Measurements from ENCODE around the gene PABPC1L. TPM values are rescaled to one million over a fixed set of nuclear protein-coding genes. Genes with fewer than 3 reads are reported as not detected.

Gene PABPC1L
- total and polyA plus RNA-seq, 2 of the 13 experiments (the other 11 are each of a cell fraction or from before 2014, with no cell fraction given), result 30.8 to 252 TPM

DNA sequence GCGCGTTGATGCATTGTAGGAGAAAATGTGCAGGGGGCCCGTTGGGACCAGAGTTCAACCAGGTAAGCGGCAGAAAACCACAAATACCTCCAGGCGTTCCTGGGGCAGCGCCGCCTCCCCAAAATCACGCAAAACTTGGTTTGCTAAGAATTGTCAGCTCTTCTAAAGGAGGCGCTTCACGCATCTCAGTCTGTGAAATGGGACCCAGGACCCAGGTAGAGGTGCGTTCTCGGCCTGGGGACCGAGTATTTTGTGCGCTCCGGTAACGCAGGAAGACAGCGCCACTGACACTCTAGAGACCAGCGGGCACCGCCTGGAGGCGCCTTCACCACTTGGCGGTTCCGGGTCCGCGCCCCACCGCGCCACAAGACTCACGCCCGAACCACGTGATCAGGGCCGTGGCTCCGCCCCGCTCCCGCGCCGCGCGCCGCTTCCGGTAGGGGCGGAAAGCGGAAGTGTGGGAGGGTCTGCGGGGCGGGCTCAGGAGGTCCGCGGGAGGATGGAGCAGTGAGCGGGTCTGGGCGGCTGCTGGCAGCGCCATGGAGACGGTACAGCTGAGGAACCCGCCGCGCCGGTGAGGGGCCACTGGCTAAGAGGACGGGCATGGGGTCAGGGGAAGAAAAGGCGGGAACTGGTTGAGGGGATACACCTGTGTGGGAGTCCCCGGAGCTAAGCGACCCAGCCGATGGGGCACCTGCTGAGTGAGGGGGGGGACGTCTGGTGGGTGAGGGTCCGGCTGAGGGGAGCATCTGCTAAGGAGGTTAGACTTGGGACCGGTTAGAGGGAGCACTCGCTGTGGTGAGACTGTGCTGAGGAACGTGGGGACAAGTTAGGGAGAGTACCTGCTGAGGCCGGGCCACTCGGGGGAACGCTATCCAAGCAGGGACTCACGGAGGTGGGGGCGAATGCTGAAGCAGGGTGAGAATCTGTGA is 56.4 kb downstream of the PABPC1L start, which contains the start of gene STK4 (continued):
- TF ChIP-seq, protein P1, sequence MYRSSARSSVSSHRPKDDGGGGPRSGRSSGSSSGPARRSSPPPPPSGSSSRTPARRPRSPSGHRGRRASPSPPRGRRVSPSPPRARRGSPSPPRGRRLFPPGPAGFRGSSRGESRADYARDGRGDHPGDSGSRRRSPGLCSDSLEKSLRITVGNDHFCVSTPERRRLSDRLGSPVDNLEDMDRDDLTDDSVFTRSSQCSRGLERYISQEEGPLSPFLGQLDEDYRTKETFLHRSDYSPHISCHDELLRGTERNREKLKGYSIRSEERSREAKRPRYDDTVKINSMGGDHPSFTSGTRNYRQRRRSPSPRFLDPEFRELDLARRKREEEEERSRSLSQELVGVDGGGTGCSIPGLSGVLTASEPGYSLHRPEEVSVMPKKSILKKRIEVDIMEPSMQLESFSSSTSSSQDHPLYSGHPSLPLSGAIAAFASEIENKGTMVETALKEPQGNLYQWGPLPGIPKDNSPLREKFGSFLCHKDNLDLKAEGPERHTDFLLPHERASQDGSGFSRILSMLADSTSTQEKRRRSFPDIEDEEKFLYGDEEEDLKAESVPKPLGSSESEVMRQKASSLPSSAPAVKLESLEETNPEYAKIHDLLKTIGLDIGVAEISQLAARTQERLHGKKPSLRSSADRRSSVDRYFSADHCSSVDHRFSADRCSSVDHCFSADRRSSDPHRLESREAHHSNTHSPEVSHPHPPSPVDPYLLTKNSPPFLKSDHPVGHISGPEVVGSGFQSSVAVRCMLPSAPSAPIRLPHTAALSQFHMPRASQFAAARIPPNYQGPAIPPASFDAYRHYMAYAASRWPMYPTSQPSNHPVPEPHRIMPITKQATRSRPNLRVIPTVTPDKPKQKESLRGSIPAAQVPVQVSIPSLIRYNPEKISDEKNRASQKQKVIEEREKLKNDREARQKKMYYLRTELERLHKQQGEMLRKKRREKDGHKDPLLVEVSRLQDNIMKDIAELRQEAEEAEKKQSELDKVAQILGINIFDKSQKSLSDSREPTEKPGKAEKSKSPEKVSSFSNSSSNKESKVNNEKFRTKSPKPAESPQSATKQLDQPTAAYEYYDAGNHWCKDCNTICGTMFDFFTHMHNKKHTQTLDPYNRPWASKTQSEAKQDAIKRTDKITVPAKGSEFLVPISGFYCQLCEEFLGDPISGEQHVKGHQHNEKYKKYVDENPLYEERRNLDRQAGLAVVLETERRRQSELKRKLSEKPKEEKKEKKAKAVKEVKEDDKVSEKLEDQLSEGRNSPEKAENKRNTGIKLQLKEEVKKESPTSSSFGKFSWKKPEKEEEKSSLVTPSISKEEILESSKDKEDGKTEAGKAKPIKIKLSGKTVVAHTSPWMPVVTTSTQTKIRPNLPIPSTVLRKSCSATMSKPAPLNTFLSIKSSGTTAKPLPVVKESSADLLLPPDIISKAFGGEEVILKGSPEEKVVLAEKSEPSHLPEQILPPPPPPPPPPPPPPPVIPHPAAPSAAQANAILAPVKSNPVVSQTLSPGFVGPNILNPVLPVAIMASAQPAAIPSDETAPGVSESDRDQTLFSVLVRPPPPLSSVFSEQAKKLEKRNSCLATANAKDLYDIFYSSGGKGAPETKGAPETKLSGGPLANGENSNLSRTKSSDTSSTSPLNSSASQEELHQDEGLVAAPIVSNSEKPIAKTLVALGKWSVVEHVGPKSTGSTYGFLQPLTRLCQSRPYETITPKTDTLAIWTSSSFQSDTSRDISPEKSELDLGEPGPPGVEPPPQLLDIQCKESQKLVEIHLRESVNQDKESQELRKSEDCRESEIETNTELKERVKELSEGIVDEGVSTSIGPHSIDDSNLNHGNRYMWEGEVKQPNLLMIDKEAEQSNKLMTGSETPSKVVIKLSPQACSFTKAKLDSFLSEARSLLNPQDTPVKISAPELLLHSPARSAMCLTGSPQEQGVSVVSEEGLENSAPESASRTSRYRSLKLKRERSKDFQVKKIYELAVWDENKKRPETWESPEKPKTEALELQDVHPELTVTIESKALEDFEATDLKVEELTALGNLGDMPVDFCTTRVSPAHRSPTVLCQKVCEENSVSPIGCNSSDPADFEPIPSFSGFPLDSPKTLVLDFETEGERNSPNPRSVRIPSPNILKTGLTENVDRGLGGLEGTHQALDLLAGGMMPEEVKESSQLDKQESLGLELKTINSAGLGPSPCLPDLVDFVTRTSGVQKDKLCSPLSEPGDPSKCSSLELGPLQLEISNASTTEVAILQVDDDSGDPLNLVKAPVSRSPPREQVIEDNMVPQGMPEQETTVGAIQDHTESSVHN (CRISPR knock-in tag; IDR thresholded peaks at IDR 0.05), result peak; percentile 81; the same call in 1 of the 2 replicates
- TF ChIP-seq AHR (CRISPR knock-in tag; IDR thresholded peaks at IDR 0.05) (peak; percentile 91), MYNN (CRISPR knock-in tag; IDR thresholded peaks at IDR 0.05; ENCODE audit: low read depth) (no peak; the same call in none of the 2 replicates), HNF4G (IDR thresholded peaks at IDR 0.05; ENCODE audit: borderline replicate concordance, low read depth, low read length) (peak; percentile 25), HNF4G (CRISPR knock-in tag; IDR thresholded peaks at IDR 0.05; ENCODE audit: borderline replicate concordance, low read depth) (peak; percentile 65; the same call in 1 of the 2 replicates), TOPORS (CRISPR knock-in tag; IDR thresholded peaks at IDR 0.05) (no peak; the same call in 1 of the 2 replicates), PLRG1 (conservative IDR thresholded peaks at IDR 0.05) (no peak), ZNF136 (CRISPR knock-in tag; IDR thresholded peaks at IDR 0.05; ENCODE audit: low read depth) (peak; percentile 97), HNRNPK (IDR thresholded peaks at IDR 0.05; ENCODE audit: low read depth, low read length, poor library complexity, severe bottlenecking) (peak; percentile 97), ZNF333 (CRISPR knock-in tag; IDR thresholded peaks at IDR 0.05; ENCODE audit: borderline replicate concordance) (peak; percentile 98; the same call in 1 of the 2 replicates), TSC22D2 (CRISPR knock-in tag; IDR thresholded peaks at IDR 0.05; ENCODE audit: borderline replicate concordance) (peak; percentile 95)
- TF ChIP-seq, protein P2, sequence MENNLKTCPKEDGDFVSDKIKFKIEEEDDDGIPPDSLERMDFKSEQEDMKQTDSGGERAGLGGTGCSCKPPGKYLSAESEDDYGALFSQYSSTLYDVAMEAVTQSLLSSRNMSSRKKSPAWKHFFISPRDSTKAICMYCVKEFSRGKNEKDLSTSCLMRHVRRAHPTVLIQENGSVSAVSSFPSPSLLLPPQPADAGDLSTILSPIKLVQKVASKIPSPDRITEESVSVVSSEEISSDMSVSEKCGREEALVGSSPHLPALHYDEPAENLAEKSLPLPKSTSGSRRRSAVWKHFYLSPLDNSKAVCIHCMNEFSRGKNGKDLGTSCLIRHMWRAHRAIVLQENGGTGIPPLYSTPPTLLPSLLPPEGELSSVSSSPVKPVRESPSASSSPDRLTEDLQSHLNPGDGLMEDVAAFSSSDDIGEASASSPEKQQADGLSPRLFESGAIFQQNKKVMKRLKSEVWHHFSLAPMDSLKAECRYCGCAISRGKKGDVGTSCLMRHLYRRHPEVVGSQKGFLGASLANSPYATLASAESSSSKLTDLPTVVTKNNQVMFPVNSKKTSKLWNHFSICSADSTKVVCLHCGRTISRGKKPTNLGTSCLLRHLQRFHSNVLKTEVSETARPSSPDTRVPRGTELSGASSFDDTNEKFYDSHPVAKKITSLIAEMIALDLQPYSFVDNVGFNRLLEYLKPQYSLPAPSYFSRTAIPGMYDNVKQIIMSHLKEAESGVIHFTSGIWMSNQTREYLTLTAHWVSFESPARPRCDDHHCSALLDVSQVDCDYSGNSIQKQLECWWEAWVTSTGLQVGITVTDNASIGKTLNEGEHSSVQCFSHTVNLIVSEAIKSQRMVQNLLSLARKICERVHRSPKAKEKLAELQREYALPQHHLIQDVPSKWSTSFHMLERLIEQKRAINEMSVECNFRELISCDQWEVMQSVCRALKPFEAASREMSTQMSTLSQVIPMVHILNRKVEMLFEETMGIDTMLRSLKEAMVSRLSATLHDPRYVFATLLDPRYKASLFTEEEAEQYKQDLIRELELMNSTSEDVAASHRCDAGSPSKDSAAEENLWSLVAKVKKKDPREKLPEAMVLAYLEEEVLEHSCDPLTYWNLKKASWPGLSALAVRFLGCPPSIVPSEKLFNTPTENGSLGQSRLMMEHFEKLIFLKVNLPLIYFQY (CRISPR knock-in tag; IDR thresholded peaks at IDR 0.05; ENCODE audit: borderline replicate concordance), result 0 out of 2 replicates have a peak, but pooled peaks have one; percentile 67

Data from HepG2 (cell line).